Liver (tissue), 3 donors: Measurements from ENCODE around the gene SRRD.

Source experiments
- NR2F2 ChIP-seq: IDR thresholded peaks from 2 replicates; pipeline ENCODE4 v1.6.1; 2016; ENCODE audit warnings: antibody characterized with exemption
- RAD21 ChIP-seq, 2 donors: IDR thresholded peaks; 2 replicates each; pipeline ENCODE4 v1.6.1; 2016; ENCODE audit warnings: antibody characterized with exemption in 2 of 2, mild to moderate bottlenecking in 2 of 2
- TAF1 ChIP-seq: conservative IDR thresholded peaks from 2 replicates; pipeline ENCODE4 v1.6.1; 2016; ENCODE audit warnings: antibody characterized with exemption, mild to moderate bottlenecking
- TF ChIP-seq, protein P1 (sequence below): fragments of 150-350 bp; IDR thresholded peaks from 2 replicates; pipeline ENCODE4 v1.5.1; 2017; ENCODE audit warnings: improper control_type of control experiment, low read depth, low read length; ENCODE audit not compliant: missing input control
- TF ChIP-seq, protein P2 (sequence below): IDR thresholded peaks from 2 replicates; pipeline ENCODE4 v1.6.1; 2016; ENCODE audit warnings: antibody characterized with exemption
- TF ChIP-seq, protein P3 (sequence below): IDR thresholded peaks from 2 replicates; pipeline ENCODE4 v1.6.1; 2016; ENCODE audit warnings: antibody characterized with exemption, mild to moderate bottlenecking
- donor health status: healthy.
- donor health status: healthy.

DNA sequence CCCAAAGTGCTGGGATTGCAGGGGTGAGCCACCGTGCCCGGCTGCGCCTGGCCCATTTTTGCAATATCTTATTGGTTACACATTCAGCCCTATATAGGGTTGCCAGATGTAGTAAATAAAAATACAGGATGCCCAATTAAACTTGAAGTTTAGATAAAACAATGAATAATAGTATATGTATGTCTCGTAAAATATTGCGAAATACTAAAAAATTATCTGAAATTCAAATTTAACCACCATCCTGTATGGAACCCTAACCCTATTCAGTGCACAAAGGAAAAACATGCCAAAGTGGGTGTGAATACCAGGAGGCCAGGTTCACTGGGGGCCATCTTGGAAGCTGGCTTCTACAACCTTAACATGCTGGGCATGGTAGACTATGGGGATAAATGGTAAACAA is 33.8 kb downstream of the SRRD start:
- TF ChIP-seq TAF1 (no peak), NR2F2 (no peak), RAD21 (IDR thresholded peaks at IDR 0.05) (no peak)
- TF ChIP-seq, protein P1, sequence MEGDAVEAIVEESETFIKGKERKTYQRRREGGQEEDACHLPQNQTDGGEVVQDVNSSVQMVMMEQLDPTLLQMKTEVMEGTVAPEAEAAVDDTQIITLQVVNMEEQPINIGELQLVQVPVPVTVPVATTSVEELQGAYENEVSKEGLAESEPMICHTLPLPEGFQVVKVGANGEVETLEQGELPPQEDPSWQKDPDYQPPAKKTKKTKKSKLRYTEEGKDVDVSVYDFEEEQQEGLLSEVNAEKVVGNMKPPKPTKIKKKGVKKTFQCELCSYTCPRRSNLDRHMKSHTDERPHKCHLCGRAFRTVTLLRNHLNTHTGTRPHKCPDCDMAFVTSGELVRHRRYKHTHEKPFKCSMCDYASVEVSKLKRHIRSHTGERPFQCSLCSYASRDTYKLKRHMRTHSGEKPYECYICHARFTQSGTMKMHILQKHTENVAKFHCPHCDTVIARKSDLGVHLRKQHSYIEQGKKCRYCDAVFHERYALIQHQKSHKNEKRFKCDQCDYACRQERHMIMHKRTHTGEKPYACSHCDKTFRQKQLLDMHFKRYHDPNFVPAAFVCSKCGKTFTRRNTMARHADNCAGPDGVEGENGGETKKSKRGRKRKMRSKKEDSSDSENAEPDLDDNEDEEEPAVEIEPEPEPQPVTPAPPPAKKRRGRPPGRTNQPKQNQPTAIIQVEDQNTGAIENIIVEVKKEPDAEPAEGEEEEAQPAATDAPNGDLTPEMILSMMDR = no peak
- TF ChIP-seq, protein P2, sequence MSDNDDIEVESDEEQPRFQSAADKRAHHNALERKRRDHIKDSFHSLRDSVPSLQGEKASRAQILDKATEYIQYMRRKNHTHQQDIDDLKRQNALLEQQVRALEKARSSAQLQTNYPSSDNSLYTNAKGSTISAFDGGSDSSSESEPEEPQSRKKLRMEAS = no peak
- TF ChIP-seq, protein P3, sequence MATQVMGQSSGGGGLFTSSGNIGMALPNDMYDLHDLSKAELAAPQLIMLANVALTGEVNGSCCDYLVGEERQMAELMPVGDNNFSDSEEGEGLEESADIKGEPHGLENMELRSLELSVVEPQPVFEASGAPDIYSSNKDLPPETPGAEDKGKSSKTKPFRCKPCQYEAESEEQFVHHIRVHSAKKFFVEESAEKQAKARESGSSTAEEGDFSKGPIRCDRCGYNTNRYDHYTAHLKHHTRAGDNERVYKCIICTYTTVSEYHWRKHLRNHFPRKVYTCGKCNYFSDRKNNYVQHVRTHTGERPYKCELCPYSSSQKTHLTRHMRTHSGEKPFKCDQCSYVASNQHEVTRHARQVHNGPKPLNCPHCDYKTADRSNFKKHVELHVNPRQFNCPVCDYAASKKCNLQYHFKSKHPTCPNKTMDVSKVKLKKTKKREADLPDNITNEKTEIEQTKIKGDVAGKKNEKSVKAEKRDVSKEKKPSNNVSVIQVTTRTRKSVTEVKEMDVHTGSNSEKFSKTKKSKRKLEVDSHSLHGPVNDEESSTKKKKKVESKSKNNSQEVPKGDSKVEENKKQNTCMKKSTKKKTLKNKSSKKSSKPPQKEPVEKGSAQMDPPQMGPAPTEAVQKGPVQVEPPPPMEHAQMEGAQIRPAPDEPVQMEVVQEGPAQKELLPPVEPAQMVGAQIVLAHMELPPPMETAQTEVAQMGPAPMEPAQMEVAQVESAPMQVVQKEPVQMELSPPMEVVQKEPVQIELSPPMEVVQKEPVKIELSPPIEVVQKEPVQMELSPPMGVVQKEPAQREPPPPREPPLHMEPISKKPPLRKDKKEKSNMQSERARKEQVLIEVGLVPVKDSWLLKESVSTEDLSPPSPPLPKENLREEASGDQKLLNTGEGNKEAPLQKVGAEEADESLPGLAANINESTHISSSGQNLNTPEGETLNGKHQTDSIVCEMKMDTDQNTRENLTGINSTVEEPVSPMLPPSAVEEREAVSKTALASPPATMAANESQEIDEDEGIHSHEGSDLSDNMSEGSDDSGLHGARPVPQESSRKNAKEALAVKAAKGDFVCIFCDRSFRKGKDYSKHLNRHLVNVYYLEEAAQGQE = no peak
